Measurements from ENCODE around the gene CBFA2T2.

Gene CBFA2T2

DNA sequence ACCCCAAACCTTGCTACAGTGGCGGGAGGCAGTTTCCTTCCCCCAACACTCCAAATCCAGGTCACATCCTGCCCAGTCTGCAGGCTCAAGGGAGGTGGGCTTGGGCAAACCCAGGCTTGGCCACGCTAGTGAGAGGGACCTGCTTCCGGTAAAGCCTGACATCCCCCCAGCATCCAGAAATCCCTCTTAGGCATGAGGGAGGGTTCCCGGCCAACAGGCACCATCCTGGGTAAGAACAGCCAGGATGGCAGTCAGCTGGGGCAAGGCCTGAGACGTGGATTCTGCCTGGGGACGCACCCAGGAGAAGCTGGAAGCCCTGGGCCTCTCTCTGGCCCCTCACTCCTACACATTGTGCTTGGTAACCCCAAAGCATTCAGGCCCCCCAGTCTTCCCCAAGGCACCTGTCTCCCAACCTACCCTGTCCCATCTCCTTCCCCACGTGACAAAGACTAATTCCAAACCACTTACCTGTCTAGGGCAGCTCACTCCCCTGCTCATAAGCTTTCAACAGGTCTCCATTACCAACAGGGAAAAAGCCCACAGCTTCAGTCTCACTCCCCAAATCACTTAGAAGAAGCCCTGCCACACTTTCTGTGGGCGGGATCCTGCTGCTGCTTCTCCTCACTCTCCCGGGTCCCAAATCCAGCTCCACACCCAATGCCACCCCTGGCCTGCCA lies 174.3 kb downstream of the CBFA2T2 start:
- no peaks in the 10 kb centered on the region for H3K79me2 ChIP-seq
- peak overlapping the region; percentile 92 for H3K4me2 ChIP-seq (ENCODE audit: low read length)
- H3K4me3 ChIP-seq (ENCODE audit: low read depth, low read length) = peak overlapping the region; percentile 70
- H3K4me1 ChIP-seq = peaks cover 21% of the 10 kb centered on the region
- H3K27ac ChIP-seq = peak overlapping the region; percentile 60
- H2AFZ ChIP-seq = peak overlapping the region; percentile 93
- no peaks in the 10 kb centered on the region for H3K36me3 ChIP-seq (ENCODE audit: control insufficient read depth, insufficient read depth, low read length)
- TF ChIP-seq, protein P1, sequence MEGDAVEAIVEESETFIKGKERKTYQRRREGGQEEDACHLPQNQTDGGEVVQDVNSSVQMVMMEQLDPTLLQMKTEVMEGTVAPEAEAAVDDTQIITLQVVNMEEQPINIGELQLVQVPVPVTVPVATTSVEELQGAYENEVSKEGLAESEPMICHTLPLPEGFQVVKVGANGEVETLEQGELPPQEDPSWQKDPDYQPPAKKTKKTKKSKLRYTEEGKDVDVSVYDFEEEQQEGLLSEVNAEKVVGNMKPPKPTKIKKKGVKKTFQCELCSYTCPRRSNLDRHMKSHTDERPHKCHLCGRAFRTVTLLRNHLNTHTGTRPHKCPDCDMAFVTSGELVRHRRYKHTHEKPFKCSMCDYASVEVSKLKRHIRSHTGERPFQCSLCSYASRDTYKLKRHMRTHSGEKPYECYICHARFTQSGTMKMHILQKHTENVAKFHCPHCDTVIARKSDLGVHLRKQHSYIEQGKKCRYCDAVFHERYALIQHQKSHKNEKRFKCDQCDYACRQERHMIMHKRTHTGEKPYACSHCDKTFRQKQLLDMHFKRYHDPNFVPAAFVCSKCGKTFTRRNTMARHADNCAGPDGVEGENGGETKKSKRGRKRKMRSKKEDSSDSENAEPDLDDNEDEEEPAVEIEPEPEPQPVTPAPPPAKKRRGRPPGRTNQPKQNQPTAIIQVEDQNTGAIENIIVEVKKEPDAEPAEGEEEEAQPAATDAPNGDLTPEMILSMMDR (IDR thresholded peaks at IDR 0.05) = no peak
- no peaks in the 10 kb centered on the region for H3K27me3 ChIP-seq (ENCODE audit: control insufficient read depth, insufficient read depth, low read length)
- peak overlapping the region; percentile 32 for H3K9ac ChIP-seq
- no peaks in the 10 kb centered on the region for H3K9me3 ChIP-seq (ENCODE audit: control insufficient read depth, low read length)

DNA sequence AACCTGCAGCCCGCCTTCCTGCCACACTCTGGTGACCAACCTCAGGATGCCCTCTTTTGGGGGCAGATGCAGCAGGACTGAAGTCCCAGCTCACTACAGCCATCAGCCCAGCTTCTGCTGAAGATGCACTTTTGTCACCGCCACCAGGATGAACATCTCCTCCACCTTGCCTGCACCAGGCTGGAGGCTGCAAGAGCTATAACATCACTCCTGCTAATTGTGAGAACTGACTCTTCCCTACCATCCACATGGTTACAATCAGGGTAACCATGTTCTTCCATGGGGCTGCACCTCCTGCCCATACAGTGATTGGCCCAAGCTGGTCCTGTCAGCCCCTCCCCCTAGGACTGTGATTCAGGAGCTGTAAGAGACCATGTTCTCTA lies 174.9 kb downstream of the CBFA2T2 start:
- Histone ChIP-seq H3K79me2 (no peaks in the 10 kb centered on the region), H3K4me3 (ENCODE audit: low read depth, low read length) (no peak overlapping the region), H3K4me1 (peaks cover 21% of the 10 kb centered on the region), H2AFZ (no peak overlapping the region), H3K36me3 (ENCODE audit: control insufficient read depth, insufficient read depth, low read length) (no peaks in the 10 kb centered on the region), H3K9ac (no peak overlapping the region), H3K27me3 (ENCODE audit: control insufficient read depth, insufficient read depth, low read length) (no peaks in the 10 kb centered on the region), H3K27ac (no peak overlapping the region), H3K4me2 (ENCODE audit: low read length) (no peak overlapping the region), H3K9me3 (ENCODE audit: control insufficient read depth, low read length) (no peaks in the 10 kb centered on the region)
- TF ChIP-seq, protein P1 (IDR thresholded peaks at IDR 0.05) = no peak

DNA sequence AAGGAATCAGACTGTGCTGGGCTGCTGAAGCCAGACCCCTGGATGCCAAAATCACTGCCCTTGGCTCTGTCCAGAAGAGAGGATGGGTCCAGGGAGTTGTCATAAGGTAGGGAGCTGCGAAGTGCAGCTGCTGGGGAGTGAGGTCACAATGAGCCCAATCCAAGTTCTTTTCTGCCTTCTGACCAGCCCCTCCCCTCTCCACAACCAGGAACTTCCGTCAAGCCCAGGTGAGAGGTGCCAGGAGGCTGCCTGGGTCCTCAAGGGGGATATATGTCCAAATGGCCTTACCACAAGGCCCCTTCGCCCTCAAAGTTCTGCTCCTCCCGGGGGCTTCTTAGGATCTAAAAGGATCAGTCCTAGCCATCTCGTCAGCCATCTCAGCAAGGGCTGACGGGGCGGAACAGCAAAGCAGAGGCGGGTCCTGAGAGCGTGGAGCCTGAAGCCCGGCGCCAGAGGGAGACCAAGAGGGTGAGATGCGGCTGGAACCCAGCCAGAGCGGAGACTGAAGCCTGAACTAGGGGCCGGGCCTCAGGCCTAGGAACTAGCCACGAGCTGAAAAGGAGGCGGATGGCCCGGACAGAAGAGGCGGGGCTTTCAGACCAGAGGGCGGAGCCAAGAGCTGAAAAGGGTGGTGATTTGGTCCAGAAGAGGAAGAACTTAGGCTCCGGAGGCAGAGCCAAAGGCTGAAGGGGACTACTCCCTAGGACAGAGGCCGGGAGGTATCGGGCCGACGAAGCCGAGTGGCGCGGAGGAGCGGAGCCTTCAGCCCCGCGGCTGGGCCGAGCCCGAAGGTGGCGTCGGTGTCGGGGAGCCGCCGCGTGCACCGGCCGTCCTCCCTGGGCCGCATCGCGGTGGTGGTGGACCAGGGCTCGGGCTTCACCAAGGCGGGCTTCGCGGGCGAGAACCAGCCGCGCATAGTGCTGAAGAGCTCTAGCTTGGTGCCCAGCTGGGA lies 176.7 kb downstream of the CBFA2T2 start, which contains the start of gene ACTL10:
Gene ACTL10 (plus strand): TSS at position 651 of the 952 bp plus-strand sequence. CDS start 555 bp downstream, outside the sequence.
- no peaks in the 10 kb centered on the region for H3K36me3 ChIP-seq (ENCODE audit: control insufficient read depth, insufficient read depth, low read length)
- TF ChIP-seq, protein P1 (IDR thresholded peaks at IDR 0.05) = peak; percentile 41
- H3K4me3 ChIP-seq (ENCODE audit: low read depth, low read length) = peak within 1 kb of the TSS; percentile 44
- H3K9ac ChIP-seq = no peak within 1 kb of the TSS
- H3K4me2 ChIP-seq (ENCODE audit: low read length) = peak within 1 kb of the TSS; percentile 70
- H2AFZ ChIP-seq = peak within 1 kb of the TSS; percentile 98
- no peaks in the 10 kb centered on the region for H3K9me3 ChIP-seq (ENCODE audit: control insufficient read depth, low read length)
- no peaks in the 10 kb centered on the region for H3K79me2 ChIP-seq
- H3K4me1 ChIP-seq = peaks cover 21% of the 10 kb centered on the region
- H3K27me3 ChIP-seq (ENCODE audit: control insufficient read depth, insufficient read depth, low read length) = no peaks in the 10 kb centered on the region
- H3K27ac ChIP-seq = peak within 1 kb of the TSS; percentile 80

DNA sequence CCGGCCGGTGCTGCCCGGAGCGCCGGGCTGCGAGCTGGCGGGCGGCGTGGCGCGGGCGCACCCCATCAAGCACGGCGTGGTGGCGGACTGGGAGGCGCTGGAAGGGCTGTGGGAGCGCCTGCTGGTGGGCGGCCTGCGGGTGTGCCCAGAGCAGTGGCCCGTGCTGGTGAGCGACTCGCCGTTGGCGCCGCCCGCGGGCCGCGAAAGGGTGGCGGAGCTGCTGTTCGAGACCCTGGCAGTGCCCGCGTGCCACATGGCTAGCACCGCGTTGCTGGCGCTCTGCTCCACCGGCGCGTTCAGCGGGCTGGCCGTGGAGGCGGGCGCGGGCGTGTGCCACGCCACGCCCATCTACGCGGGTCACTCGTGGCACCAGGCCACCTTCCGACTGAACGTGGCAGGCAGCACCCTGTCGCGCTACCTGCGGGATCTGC lies 177.4 kb downstream of the CBFA2T2 start:
- peak overlapping the region; percentile 70 for H3K4me2 ChIP-seq (ENCODE audit: low read length)
- peak overlapping the region; percentile 98 for H2AFZ ChIP-seq
- no peaks in the 10 kb centered on the region for H3K27me3 ChIP-seq (ENCODE audit: control insufficient read depth, insufficient read depth, low read length)
- H3K36me3 ChIP-seq (ENCODE audit: control insufficient read depth, insufficient read depth, low read length) = no peaks in the 10 kb centered on the region
- no peaks in the 10 kb centered on the region for H3K9me3 ChIP-seq (ENCODE audit: control insufficient read depth, low read length)
- peaks cover 21% of the 10 kb centered on the region for H3K4me1 ChIP-seq
- TF ChIP-seq, protein P1 (IDR thresholded peaks at IDR 0.05) = no peak
- no peak overlapping the region for H3K9ac ChIP-seq
- peak overlapping the region; percentile 80 for H3K27ac ChIP-seq
- no peaks in the 10 kb centered on the region for H3K79me2 ChIP-seq
- peak overlapping the region; percentile 44 for H3K4me3 ChIP-seq (ENCODE audit: low read depth, low read length)

All from parathyroid adenoma (tissue), 2 donors.